Activated T-cell treated with anti-CD3 and anti-CD28 coated beads for 24 hours (primary cell): ENCODE data around the gene GALNT7.
"Not testable (repeated sequence)": the region's sequence is repeated elsewhere in the genome, so short reads cannot be mapped to it uniquely, and the experiment has no call there.

Source experiments
- DNase-seq: peaks from one replicate; pipeline ENCODE4 v3.0.0-alpha.2; 2020; ENCODE audit warnings: low read depth

The GALNT7 gene

DNA sequence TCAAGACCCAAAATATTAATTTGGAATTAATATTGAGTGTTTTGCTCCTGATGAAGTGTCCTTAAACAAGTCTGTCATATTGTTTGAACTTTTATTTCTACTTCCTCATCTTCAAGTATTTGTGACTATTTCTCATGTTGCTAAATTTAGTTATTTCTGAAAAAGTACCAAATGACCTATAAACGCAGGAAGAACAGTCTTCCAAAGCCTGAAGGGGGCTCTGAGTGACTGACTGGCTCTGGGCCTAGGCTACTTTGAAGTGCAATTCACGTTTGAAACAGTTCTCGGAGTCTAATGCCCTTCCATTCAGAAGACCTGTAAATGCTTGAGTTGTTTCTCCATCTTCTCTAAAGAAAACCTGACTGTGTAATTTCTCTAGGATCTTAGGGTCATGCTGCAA is 26.5 kb downstream of the GALNT7 start:
- DNase-seq, result no peak

DNA sequence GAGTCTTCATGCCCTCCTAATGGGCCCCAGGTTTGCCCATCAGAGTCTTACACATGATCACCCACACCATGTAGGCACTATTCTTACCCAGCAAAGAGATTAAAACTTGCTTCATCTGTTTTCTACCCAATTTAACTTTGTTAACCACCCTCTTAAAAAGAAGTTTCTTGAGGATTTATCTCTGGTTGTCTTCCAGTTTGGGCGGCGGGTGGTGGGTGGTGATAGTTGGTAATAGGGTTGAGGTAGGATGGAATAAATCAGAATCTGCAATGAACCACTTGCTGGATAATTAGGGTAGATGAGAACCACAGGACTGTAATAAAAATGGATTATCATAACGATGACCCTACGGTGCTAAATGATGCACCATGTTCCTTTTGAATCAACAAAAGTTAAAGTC is 30.9 kb downstream of the GALNT7 start:
- no peak for DNase-seq

DNA sequence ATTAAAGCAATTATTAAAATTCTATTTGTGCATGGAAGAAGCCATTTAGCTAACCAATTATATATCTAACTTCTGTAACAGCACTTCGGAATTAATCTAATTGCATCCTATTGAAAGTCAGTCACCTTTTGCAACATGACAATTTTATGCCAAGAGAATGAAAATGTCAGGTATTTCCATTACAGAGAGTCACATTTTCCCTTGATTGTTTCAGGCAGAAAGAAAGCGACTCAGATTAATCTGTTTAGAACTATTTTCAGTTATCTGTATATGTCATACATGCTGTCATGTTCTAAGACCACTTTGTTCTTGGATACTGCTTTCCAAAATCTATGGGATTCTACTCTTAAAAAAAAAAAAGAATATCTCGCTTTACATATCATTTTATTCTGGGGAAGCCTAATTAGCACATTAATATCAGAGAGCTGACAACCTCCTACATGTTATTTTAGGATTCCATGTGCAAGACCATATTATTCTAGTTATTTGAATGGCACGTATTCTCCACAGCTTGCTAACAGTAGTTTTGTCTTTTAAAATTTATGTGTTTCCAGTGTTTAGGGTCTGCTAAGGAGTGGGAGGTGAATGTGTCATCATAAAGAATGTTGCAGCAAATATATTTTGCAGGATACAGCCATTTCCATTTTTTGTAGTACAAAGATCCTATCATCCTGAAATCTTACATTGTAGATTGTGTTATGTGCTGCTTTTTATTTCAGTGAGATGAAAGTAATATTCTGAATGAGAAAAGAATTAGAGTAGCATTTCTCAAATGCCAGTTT is 31.7 kb downstream of the GALNT7 start:
- DNase-seq, result no peak

DNA sequence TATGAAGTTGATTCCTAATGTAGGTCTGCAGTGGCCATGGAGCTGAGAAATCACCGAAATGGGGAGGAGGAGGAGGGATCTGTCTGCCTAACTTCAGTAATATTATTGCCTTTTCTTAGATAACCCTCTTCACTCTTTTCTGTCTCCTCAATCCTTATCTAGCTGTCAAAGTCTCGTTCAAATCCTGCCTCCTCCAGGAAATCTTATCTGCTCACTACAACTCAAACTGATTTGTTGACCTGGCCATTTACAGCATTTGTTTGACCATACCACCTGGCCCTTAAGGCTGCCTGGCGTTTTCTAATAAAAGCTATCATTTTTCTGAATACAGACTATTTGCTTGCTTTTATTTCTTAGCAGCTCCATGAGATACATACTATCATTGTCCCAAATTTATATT is 33.8 kb downstream of the GALNT7 start:
- no peak for DNase-seq

DNA sequence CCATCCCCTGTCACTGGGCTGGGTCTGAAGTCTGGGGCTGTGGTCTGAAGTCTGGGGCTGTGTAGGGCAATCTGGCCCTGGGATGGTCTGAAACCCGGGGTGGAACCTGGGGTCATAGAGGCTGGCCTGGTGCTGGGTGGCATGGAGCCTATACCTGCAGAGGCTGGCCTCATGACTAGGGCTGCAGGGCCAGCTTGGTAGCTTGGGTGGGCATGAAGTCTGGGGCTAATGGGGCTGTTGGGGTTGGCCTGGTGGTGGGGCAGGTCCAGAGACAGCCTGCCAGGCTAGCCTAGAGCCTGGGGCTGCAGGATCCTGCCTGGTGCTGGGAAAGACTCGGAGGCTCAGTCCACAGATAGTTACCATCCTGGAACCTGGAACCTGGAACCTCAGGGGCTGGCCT is 37.0 kb downstream of the GALNT7 start:
- DNase-seq, result no peak

DNA sequence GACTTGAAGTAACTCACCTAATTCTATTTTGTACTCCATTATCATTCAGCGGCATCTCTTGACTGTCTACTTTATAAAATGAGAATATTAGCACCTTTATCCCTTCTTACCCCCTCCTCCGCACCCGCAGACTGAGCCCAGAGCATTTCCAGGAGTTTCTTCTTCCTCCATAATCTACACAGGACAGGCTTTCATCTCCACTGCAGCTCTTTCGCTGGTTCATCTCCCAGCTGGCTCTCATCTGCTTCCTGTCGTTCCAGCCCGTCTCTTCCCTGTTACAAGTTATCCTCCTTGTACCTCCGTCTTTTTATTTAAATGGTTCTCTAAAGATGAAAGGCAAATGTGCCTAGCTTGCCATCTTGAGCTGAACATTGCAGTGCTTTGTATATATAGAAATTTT is 39.8 kb downstream of the GALNT7 start:
- no peak for DNase-seq

DNA sequence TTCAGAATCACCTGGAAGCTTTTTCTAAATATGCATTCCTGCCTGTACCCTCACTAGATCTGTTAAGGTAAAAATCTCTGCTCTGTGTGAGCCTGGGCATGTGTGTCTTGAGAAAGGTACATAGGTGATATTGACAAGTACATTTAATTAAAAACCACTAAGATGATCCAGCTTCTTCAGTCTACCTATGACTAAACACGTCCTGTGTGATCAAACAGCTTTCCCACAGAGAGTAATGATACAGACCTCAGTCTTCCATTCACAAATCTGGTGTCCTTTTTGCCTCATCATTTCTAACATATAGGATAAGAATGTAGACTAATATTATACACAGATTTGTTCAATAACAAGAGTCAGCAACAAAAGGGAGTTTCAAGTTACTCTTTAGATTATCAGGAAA is 42.6 kb downstream of the GALNT7 start:
- no peak for DNase-seq

DNA sequence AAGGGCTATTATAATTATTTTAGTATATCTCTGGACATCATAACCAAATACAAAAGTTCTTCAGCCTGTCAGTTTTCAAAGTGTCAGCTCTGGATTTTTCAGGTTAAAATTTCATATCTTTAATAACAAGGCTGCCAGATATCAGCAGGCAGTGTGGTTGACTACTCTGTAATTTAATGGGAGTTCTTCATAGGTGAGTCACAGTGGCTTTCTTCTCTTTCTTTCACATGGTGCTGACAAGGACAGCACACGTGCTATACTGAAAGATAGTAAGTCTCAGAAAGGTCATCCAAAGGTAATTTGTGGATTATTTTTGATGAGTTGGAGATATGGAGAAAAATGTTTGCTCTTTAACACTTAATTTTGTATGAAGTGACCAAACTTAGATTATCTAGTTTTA is 43.2 kb downstream of the GALNT7 start:
- DNase-seq, result no peak

DNA sequence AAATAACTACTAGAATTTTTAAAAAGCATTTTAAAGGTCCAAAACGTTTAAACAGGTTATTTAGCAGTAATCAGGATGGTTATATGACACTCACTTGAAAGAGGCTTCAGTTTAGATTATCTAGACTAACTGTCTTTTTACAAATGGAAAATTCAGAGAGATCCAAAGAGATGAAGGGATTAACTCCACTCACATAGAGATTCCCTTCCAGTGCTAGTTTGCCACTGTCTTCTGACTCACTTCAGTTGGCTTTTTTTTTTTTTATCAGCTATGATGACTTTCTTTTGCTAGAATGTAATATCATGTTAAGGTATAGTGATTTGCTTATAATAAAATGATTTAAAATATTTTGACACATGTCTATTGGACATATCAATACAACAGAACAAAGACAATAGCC is 43.8 kb downstream of the GALNT7 start:
- no peak for DNase-seq

DNA sequence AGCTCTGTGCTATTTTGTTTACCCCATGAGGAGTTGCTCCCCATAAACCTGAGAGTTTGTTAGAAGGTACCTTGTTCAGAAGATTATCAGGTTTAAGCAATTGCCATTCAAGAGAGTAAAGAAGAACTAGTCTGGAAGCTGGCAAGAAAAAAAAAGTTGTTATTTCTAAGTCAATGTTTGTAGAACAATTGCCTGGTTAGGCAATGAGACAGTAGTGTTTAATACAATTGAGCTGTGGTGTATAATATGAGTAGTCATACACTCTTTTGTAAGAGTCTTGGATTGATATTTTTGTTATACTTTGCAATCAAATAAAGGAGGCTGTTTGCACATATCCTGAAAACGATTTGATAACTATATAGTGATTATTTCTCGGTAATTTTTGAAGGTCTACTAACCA is 44.7 kb downstream of the GALNT7 start:
- no peak for DNase-seq

DNA sequence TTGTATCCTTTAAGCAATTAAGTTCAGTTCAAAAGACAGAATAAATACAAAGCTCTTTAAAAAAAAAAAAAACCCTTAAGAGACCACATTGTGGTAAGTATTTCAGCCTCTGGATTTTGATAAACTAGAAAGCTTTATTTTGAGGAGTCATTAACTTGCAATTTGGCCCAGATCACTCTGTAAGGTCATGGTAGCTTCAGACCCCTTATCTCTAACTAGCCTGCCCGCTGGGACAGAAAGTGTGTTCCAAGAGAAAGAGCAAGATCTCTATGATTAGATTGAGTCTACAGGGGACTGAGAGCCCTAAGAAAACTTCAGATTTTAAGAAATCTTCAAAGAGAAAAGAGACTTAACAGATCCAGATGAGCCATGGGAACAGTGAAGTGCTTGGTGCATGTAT is 45.6 kb downstream of the GALNT7 start:
- no peak for DNase-seq

DNA sequence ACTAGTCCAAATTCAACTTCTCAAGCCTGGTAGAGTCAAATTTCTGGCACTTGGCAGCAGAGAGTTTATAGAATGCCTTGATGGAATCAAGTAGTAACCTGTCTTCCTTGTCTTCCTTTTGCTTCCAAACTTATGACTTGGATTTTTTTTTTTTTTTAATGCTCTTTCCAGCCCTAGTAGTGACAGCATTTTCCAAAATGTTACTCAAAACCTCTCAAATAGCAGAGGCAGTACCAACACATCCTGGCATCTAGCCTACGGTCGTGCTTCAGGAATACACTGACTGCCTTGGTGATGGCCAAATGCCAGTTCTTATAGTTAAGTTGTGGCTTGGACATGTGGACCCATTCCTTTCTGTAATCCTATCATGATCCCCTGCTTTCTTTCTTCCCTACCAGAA is 46.0 kb downstream of the GALNT7 start:
- no peak for DNase-seq

DNA sequence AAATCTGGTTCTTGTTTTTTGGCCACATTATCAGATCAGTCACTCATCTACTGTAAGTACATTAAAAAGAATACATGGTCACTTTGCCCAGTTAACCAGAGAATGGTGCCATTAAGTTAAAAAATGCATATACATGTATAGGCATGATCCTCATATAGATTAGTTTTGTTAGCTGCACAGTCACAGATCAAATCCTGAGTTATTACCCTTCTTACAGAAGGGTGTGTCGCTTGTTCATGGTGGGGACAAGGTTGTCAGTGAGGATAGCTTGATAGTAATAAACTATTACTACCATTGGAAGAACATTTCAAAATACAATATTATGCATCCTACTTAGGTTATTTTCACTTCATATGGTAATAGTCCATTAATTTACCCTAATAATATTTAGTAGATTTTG is 48.5 kb downstream of the GALNT7 start:
- DNase-seq, result no peak

DNA sequence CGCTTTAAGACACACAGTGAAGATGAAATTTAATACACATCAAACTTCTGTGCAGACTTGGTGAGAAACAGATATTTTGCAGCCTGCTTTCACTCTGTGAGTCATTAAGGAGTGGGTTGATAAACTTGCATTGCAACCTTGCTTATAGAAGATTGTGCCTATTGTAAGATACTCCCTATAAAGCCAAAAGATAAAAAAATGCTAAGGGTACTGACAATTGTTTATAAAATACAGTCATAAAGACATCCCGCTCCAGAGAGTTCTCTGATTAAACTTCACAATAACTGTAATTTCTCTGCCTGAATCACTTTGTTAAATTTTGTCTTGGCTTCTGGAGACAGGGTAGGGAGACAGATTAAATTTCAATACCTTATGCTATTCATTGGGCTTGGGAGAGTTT is 49.1 kb downstream of the GALNT7 start:
- no peak for DNase-seq

DNA sequence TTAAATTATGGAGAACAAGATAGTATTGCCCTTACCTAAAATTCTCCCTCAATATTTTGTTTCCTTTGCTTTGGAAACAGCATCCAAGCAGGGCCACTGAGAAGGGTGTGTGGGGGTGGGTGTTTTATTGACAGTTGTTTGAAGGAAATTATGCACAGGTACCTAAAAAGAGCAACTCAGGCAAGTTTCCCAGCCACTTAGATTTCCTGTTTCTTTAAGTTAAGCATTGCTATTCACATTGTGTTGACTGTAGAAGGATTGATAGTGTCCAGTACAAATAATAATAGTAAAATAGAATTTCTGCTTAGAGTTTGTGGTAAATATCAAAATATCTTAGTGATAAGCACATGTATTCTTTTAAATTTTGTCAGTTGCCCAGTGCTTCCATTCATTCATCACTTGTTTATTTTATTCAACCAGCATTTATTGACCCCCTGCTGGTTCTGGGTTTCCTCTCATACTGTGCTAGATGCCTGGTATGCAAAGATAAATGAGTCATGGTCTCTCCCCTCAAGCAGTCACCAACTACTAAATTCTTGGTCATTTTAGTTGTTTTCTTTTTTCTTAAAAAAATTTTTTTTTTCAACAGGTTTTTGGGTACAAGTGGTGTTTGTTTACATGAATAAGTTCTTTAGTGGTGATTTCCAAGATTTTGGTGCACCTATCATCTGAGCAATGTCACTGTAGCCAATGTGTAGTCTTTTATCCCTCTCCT is 50.0 kb downstream of the GALNT7 start:
- no peak for DNase-seq

DNA sequence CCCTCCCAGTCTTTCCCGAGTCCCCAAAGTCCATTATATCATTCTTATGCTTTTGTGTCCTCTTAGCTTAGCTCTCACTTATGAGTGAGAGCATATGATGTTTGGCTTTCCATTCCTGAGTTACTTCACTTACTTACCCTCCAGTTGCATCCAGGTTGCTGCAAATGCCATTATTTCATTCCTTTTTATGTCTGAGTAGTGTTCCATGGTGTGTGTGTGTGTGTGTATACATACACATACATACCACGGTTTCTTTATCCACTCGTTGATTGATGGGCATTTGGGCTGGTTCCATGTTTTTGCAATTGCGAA is 50.5 kb downstream of the GALNT7 start:
- DNase-seq, result not testable (repeated sequence)

DNA sequence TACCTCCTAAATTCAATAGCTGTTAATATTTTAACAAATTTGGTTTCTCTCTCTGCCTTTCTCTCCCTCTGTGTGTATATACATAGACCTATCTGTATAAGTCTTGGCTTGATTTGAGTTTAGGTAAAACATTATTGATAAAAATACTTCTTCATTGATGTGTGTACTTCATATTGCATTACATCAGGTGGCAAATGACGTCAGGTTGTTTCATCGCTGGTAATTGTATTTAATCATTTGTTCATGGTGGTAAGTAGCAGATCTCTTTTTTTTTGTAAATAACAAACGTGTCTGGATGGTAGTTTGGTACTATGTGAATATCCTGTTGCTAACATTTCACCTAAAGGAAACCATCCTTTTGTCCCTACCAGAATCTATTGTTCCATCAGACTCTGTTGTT is 55.1 kb downstream of the GALNT7 start:
- no peak for DNase-seq

DNA sequence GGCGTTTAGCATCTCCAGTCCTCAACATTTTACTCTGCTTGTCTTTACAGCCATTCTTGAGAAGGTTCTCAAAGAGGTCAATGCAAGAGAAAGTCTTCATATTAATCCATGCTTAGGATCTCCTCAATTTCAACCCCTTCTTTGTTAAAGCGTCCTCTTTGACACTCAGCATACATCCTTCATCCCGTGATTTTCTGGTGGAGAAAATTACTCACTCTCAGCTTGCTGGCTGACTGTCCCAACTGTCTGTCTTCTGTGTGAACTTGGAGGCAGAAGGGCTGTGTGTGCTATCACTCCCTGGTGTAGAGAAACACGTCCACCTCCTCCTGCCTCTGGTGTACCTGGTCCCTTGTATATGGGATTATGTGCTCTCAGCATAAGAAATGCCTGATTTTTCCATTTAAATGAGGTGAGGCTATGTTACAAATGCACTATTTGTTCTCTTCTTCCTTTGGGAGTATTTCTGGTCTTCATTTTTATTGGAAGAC is 57.8 kb downstream of the GALNT7 start:
- no peak for DNase-seq

DNA sequence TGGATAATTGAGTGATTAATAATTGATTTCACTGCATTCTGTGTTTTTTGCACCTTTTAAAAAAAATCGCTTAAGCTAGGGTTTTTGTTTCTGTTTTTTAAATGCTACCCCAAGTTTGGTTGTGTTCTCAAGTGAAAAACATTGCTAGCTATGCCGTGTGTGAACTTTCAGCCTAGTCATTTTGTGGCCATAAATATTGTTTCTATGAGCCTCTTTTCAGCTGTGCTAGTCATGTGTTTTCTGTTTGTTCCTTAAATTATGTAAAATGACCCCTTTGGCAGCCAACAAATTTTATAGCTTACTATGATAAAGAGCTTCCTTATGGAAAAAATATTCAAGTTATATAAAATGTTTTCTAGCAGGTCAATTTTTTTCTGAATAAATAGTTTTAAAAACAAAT is 59.1 kb downstream of the GALNT7 start:
- DNase-seq, result no peak

DNA sequence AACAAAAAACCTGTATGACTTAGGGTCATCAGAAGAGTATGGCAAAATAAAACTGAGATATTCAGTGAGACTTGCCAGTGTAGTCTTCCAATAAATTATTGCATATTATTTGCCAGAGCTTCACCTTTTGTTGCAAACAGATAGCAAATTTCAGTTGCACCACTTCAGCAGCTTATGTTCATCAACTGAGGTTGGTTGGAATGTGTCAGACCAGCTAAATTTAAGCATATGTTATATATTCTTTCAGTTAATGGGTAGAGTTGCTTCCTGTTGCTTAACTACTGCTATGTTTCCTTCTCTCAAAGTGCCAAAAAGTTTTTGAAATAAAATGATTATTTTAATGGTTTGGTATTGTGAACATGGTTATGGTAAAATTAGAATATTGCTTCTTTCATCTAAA is 61.5 kb downstream of the GALNT7 start:
- no peak for DNase-seq

DNA sequence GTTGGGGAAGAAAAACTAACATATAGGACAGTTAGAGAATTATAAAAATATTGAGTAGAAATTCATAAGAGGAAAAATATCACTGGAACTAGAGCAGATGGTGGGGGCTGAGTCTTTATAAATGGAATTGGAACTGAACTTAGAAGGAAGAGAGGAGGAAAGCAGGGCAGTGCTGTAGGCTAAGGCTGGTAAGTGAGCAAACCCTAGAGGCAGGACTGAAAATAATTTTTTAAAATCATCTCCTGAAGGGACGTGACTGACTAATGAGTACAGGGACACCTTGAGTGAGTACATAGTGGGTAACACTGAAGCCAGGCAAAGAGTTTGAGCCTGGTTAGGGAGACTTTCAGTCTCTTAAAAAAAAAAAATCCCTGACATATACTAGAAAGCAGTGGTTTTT is 63.3 kb downstream of the GALNT7 start:
- DNase-seq, result no peak

DNA sequence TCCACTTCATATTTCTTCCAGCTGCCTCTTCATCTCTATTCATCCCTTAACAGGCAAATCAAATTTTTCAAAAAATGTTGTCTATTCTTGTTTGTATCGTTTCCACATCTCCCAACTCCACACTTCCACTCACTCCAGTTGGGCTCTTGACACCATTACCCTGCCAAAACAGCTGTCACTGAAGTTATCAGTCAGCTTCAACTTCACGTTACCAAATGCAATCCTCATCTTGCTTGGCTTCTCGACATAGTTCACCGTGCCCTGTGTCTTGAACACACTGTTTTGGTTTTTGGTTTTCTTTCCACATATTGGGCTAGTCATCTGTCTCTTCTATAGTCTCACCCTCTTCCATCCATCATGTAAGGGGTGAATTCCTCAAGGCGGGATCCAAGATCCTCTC is 65.2 kb downstream of the GALNT7 start:
- DNase-seq, result no peak

DNA sequence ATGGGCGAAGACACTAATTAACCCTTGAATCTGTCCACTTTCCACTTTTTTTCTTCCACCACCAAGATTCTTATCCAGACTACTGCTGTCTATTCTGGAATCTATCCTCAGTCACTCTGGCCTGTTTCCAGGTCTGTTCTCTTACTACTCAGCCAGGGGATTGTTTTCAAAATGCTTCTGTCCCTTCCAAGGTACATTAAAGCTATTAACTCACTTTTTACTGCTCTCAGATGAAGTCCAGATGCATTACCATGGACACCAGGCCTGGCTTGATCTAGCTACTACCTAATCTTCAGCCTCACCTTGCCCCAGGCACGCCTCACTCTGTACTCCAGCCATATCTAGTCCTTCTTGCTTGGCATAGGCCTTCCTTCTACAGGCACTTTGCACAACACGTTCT is 66.4 kb downstream of the GALNT7 start:
- DNase-seq, result no peak

DNA sequence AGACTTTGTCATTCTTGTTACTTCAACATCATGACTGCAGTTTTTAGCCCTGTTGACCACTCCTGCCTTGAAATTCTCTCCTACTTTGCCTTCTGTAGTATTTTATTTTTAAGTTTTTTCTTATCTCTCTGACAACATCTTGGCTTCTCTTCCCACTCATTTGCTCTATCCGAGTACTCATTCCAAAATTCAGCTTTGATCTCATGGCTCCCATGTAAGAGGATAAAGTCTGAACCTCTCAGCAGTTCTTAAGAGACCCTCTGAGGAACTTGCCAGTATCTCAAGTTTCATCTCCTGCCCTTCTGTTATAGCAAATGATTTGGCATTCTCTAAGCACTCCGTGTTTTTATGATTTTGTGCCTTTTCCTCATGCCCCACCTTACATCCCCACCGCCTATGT is 67.7 kb downstream of the GALNT7 start:
- no peak for DNase-seq
